KOPT-K1 (cell line): Measurements from ENCODE around the gene MYO1E.
"Not testable (repeated sequence)": the region's sequence is repeated elsewhere in the genome, so short reads cannot be mapped to it uniquely, and the experiment has no call there.

Experiments
- H3K27ac ChIP-seq: fragments of 200-600 bp; sonication (generic); 2 replicates; pipeline ENCODE4 v1.5.1; 2016; ENCODE audit warnings: antibody characterized with exemption, mild to moderate bottlenecking, low read depth, low read length; ENCODE audit not compliant: poor library complexity, severe bottlenecking
- H3K36me3 ChIP-seq: fragments of 200-600 bp; sonication (generic); 2 replicates; pipeline ENCODE4 v1.5.1; 2017; ENCODE audit warnings: antibody characterized with exemption, mild to moderate bottlenecking, low read length, moderate library complexity; ENCODE audit not compliant: insufficient read depth
- H3K9me3 ChIP-seq: fragments of 200-600 bp; sonication (generic); 2 replicates; pipeline ENCODE4 v1.5.1; 2017; ENCODE audit warnings: antibody characterized with exemption, low read length, mild to moderate bottlenecking; ENCODE audit not compliant: insufficient read depth, poor library complexity, severe bottlenecking

MYO1E gene

DNA sequence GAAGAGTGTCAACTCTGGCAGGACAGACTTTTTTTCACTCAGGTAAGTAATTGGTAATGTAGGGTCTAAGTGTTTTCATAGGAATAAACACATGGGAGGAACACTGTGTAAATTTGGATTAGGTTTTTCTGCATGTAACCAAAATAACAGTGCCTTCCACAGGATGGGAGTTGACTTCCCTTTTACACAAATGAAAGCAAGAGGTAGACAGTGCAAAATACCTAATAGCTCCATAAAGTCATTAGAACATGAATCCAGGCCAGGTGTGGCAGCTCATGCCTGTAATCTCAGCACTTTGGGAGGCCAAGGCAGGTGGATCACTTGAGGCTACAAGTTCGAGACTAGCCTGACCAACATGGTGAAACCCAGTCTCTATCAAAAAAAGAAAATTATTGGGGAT is 25.5 kb upstream of the MYO1E start:
- Histone ChIP-seq H3K9me3 (no peaks in the 10 kb centered on the region), H3K27ac (no peak overlapping the region)

DNA sequence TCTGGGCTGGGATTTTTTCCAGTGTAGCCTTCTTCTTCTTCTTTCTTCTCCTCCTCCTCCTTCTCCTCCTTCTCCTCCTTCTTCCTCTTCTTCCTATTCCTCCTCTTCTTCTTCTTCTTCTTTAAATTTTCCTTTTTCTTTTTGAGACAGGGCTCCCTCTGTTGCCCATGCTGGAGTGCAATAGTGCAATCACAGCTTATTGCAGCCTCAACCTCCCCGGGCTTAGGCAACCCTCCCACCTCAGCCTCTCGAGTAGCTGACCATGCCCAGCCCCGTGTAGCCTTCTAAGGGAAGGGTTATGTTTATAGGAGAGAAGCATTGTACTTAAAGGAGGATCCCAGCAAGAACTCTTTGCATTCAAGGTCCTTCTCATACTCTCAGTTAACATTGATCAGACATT is 24.0 kb upstream of the MYO1E start:
- Histone ChIP-seq H3K9me3 (no peaks in the 10 kb centered on the region), H3K36me3 (no peaks in the 10 kb centered on the region), H3K27ac (no peak overlapping the region)

More for the DNA sequence above, 25.5 kb upstream of the MYO1E start:
- no peaks in the 10 kb centered on the region for H3K36me3 ChIP-seq

DNA sequence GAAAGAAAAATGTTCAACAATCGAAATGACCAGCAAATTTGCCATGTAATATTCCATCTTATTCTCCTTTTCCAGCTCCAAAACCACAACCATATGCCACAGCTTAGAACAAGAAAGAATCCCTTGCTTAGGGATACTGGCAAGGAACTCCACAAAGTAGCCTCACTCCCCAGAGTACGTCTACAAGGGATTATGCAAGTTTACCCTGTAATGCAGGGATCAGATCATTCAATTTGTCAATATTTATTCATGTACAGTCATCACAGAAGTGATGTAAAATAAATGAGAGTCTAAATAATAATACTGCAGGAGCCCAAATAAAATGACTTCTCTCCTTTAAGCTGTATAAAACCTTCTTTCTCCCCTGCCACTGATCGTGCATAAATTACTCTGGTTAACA is 23.5 kb upstream of the MYO1E start:
- no peak overlapping the region for H3K27ac ChIP-seq
- no peaks in the 10 kb centered on the region for H3K9me3 ChIP-seq
- H3K36me3 ChIP-seq = no peaks in the 10 kb centered on the region

DNA sequence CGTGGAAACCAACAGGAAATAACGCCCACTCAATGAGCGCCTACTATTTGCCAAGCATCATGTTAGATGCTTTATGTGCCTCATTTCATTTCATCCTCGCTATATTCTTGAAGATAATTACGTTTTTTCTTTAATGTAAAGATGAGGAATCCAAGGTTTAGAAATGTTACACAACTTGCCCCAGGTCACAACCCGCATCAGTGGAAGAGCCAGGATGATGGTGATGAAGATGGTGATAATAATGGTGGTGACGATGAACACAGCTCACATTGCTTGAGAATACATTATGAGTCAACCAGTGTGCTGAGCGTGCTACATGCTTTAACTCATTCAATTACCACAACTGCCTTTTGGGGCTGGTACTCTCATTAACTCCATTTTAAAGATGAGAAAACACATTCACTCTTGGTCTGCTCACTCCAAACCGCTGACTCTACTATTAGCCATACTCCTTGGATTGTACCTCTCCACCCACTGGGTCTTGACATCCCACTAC is 21.5 kb upstream of the MYO1E start:
- no peak overlapping the region for H3K27ac ChIP-seq
- no peaks in the 10 kb centered on the region for H3K36me3 ChIP-seq
- H3K9me3 ChIP-seq = no peaks in the 10 kb centered on the region

DNA sequence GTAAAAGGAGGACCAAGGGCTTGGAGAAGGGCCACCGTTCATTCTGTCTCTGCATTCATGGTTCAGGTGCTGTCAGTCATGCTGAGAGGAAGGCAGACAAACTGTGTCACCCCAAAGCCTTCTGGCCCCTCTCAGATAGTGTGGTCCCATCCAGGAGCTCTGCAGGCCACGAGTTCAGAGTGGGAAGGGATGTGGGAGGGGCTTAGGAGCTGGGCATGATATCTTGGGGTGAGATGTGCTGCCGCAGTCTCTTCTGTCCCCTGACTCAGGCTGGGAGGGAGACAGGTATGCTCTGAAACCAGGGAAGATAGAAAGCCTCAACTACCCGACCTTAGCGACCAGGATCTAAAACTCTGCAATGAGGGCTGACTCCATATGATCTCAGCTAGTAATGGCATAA is 19.6 kb upstream of the MYO1E start:
- Histone ChIP-seq H3K36me3 (no peaks in the 10 kb centered on the region), H3K9me3 (no peaks in the 10 kb centered on the region), H3K27ac (no peak overlapping the region)

DNA sequence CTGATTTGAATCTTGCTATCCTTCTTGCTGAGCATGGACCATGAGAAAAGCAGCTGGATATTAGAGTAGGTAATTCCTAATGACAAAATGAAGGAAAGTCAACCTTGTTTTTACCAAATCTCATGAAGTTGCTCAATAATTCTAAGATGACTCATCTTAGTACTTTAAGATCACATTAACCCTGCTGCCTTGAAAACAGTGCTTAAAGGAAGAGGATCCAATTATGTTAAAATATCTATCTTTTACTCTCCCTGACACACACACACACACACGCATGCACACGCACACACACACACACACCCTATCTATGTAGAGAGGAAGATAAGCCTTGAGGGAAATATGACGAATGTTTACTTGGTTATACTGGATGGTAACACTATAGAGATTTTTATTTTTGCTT is 16.0 kb upstream of the MYO1E start:
- Histone ChIP-seq H3K9me3 (no peaks in the 10 kb centered on the region), H3K27ac (no peak overlapping the region), H3K36me3 (no peaks in the 10 kb centered on the region)

DNA sequence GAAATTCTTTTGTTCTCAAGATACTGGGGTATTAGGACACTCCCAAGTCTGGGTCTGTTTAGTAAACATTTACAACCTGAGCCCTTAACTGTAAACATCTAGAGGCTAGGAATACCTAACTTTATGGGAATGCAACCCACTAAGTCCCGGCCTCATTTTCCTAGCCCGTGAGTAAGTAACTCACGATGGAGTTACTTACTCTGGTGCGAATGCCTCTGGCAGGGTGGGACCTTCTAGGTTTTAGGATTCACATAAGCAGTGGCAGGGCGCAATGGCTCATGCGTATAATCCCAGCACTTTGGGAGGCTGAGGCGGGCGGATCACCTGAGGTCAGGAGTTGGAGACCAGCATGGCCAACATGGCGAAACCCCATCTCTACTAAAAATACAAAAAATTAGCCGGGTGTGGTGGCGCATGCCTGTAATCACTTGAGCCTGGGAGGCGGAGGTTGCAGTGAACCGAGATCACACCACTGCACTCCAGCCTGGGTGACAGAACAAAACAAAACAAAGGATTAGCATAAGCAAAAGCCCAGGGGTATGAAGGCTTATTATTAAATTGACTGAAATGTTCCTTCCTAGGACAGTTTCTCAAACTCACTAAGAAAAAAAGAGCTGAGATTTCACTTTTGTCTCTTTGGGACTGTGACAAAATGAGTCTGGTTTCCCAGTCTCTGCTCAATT is 14.7 kb upstream of the MYO1E start:
- H3K9me3 ChIP-seq, H3K27ac ChIP-seq, H3K36me3 ChIP-seq: not testable (repeated sequence)

DNA sequence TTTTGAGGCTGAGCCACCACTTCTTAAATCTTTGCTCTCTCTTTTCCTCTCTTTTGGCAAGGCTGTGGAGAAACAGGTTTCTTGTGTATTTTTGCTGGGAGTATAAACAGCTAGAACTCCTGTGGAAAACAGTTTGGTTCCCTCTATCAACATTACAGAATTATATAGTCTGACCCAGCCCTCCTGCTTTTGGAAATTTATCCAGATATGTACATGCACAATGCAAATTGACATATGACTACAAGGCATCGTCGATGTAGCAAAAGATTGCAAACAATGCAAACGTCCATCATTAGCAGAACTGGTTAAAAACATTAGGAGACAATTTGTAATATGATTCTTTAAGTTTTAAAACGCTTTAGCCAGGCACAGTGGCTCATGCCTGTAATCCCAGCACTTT is 12.5 kb upstream of the MYO1E start:
- H3K27ac ChIP-seq = no peak overlapping the region
- H3K9me3 ChIP-seq = no peaks in the 10 kb centered on the region
- no peaks in the 10 kb centered on the region for H3K36me3 ChIP-seq

DNA sequence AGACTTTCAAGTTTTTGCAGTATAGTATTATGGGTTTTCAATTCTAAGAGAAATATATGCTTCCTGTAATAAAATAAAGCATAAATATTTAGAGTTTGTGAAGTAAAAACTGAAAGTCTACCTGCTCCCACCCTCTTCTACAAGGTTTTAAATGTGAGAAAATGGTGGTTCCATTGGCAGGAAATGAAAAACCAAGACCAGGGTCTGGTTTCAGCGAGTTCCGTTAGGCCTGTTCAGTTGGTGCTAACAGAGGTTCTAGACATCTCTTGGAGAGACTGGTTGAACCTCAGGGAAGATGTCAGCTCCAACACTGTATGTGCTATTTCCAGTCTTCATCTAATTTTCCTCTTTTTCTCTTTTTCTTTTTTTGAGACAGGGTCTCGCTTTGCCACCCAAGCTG is 11.8 kb upstream of the MYO1E start:
- Histone ChIP-seq H3K9me3 (no peaks in the 10 kb centered on the region), H3K27ac (no peak overlapping the region)

DNA sequence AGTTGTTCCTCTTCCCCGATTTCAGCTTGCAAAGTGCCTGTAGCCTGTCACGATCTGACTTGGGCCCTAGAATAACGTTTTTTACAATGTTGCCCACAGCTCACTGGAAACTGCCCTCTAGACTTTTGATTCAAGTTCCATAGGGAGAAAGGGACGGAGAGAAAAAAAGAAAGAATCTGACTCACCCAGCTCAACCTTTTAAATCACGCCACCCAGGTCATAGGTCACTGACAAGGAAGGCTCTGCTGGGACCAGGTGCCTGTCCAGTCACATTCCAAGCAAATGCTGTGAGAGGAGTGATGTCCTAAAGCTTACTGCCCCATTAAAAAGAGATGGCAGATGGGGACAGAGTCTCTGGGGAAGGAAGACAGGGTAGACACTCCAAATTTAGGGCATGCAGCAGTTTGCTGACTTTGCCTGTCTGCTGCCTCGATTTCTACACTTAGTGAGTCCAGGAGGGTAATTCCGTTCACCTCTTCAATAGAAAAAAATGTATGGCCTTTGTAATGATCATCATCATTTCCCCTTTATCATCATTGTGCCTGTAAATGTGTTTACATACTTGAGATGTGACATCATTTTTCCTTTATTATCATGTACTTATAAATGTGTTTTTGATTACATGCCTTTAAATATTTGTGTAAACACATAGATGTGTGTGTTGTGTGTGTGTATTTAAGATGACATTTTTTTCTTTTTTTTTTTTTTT is 8.4 kb upstream of the MYO1E start:
- Histone ChIP-seq H3K36me3 (no peaks in the 10 kb centered on the region), H3K9me3 (no peaks in the 10 kb centered on the region), H3K27ac (no peak overlapping the region)

More for the DNA sequence above, 11.8 kb upstream of the MYO1E start:
- no peaks in the 10 kb centered on the region for H3K36me3 ChIP-seq

DNA sequence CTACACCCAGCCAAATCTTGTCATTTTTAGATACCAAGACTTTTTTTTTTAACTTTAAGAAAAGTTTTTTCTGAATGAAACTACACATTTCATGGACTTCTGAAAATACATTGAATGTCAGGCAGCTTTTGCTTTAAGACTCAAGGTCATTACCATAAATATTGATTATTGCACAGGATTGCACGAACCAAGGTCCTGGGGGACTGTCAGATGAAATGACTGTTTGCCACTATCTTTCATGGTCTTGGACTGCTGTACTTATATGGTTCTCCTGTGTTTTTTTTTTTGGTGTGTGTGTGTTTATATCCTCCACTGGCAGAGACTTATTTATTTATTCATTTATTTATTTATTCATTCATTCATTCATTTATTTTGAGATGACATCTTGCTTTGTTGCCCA is 6.9 kb upstream of the MYO1E start:
- Histone ChIP-seq H3K36me3 (no peaks in the 10 kb centered on the region), H3K27ac (no peak overlapping the region), H3K9me3 (no peaks in the 10 kb centered on the region)

DNA sequence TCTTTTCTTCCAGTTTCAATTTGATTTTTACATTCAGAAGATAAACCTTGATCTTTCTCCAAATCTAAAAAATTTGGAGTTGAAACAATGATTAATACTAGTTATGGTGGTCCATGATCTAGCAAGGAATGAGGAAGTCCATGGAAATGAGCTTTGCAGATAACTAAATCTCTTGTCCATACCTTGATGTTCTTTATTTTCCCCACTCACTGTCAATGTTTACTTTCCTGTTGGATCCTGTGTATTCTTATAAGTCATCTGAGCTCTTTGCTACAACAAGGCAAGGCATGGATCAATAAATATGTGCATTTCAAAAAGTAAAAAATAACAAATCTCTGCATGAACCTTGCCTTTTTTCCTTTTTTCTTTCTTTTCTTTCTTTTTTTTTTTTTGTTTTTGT is 6.2 kb upstream of the MYO1E start:
- Histone ChIP-seq H3K27ac (no peak overlapping the region), H3K36me3 (no peaks in the 10 kb centered on the region), H3K9me3 (no peaks in the 10 kb centered on the region)

DNA sequence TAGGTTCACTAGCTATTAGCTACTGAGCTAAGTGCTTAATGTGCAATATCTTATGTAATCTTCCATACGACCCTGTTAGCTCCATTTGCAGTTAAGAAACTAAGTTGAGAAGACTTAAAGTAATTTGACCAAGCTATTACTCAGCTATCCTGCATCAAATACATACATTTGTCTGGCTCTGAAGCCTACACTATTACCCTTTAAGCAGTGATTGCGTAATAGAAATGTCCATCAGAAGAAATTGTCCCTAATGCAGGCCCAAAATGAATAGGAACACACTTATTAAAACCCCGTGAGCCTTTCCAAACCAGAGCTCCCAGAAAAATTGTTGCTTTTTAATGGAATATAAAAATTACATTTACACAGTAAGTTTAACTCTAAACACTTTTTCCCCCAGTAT is 5.3 kb upstream of the MYO1E start:
- no peaks in the 10 kb centered on the region for H3K9me3 ChIP-seq
- no peak overlapping the region for H3K27ac ChIP-seq
- H3K36me3 ChIP-seq = no peaks in the 10 kb centered on the region

DNA sequence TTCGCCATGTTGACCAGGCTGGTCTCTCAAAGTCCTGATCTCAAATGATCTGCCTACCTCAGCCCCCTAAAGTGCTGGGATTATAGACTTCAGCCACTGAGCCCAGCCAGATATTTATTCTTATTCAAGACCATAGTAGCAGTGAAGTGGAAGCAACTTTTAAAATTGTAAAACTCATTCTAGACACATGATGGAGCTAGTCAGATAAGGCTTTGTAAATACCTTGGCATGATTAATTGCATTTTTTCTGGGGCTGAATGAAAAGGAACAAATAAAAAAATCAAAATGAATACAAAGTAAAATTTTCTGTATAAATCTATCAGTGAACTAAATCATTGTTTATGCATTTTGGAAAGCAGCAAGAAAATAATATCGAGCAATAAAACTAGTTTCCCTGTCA is 4.1 kb upstream of the MYO1E start:
- H3K9me3 ChIP-seq = peaks cover 6% of the 10 kb centered on the region
- H3K36me3 ChIP-seq = no peaks in the 10 kb centered on the region
- no peak overlapping the region for H3K27ac ChIP-seq

DNA sequence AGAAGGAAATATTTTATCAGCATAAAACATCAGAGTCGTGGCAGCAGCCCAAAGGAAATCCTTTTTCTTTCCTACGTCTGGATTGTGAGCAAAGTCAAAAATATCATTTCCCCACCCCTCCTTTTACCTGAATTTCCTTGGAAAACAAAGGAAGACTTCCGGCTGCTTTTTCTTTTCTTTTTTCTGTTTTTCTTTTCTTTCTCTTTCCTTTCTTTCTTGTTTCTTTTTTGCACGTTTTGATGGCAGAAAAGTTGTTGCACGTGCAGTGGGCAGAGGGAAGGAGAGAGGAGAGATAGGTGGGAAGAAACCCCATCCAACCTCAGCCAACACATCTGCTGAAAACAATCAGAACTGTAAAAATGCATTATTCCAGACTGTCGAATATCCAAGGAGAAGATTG is 544 bp upstream of the MYO1E start:
- no peak overlapping the region for H3K27ac ChIP-seq
- H3K36me3 ChIP-seq = no peaks in the 10 kb centered on the region
- H3K9me3 ChIP-seq = peaks cover 6% of the 10 kb centered on the region
